ENCODE data around the gene MAP2K3.
"Not testable (repeated sequence)": the region's sequence is repeated elsewhere in the genome, so short reads cannot be mapped to it uniquely, and the experiment has no call there.

Gene MAP2K3

GRCh38 chr17:21305431-21306180, 21.1 kb downstream of the MAP2K3 start:
- FAIRE-seq; DNase-seq (ENCODE audit: extremely low spot score, insufficient read length, low read depth): not testable (repeated sequence)

- FAIRE-seq; DNase-seq (ENCODE audit: extremely low spot score, insufficient read length, low read depth): not testable (repeated sequence)
Measured at GRCh38 chr17:21306611-21307272, 22.2 kb downstream of the MAP2K3 start.

- FAIRE-seq, result not testable (repeated sequence)
Measured at GRCh38 chr17:21307273-21307625, 22.7 kb downstream of the MAP2K3 start.

GRCh38 chr17:21308931-21309381, 24.4 kb downstream of the MAP2K3 start:
- DNase-seq (ENCODE audit: extremely low spot score, insufficient read length, low read depth); FAIRE-seq: not testable (repeated sequence)

More at GRCh38 chr17:21307273-21307625, 22.7 kb downstream of the MAP2K3 start:
- not testable (repeated sequence) for DNase-seq (ENCODE audit: extremely low spot score, insufficient read length, low read depth)

GRCh38 chr17:21310061-21310765, 25.7 kb downstream of the MAP2K3 start:
- DNase-seq (ENCODE audit: extremely low spot score, insufficient read length, low read depth); FAIRE-seq: not testable (repeated sequence)

GRCh38 chr17:21310766-21311602, 26.5 kb downstream of the MAP2K3 start:
- FAIRE-seq; DNase-seq (ENCODE audit: extremely low spot score, insufficient read length, low read depth): not testable (repeated sequence)

DNA sequence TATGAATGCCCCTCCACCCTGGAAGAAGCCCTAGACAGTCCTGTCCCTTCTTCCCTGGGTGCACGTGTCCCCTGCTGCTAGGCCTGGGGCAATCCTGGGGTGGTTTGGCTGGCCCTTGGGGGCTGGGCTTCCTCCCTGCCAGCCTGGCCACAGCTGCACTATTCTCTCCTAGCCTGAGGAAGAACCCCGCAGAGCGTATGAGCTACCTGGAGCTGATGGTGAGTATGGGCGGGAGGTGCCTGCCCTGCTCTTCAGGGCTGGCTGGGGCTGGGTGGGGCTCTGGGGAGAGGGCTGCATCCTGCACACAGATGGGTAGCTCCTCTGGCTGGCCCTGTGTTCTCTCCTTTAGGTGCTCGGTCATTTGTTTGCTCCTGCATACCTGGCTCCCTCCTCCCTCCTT, 28.8 kb downstream of the MAP2K3 start:
- DNase-seq (ENCODE audit: extremely low spot score, insufficient read length, low read depth) (no peak), FAIRE-seq (no peak)

DNA sequence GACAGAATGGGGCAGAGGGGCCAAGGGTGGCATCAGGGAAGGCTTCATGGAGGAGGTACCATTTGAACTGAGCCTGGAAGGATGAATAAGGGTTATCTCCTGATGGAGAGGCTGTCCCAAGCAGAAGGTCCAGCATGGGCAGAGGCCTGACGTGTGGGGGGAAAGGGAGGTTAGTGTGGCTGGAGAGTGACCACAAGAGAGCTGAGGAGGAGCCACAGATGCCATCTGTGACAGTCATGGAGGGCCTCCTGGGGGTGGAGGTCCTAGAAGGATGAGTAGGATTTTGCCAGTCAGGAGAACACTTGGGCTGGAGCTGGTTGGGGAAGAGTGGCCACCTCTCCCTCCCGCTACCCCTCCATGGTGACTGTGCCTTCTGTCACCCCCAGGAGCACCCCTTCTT, 29.2 kb downstream of the MAP2K3 start:
- not testable (repeated sequence) for DNase-seq (ENCODE audit: extremely low spot score, insufficient read length, low read depth); FAIRE-seq

DNA sequence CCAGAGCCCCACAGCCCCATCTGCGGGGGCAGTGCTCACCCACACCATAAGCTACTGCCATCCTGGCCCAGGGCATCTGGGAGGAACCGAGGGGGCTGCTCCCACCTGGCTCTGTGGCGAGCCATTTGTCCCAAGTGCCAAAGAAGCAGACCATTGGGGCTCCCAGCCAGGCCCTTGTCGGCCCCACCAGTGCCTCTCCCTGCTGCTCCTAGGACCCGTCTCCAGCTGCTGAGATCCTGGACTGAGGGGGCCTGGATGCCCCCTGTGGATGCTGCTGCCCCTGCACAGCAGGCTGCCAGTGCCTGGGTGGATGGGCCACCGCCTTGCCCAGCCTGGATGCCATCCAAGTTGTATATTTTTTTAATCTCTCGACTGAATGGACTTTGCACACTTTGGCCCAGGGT, 29.8 kb downstream of the MAP2K3 start:
- not testable (repeated sequence) for DNase-seq (ENCODE audit: extremely low spot score, insufficient read length, low read depth); FAIRE-seq

DNA sequence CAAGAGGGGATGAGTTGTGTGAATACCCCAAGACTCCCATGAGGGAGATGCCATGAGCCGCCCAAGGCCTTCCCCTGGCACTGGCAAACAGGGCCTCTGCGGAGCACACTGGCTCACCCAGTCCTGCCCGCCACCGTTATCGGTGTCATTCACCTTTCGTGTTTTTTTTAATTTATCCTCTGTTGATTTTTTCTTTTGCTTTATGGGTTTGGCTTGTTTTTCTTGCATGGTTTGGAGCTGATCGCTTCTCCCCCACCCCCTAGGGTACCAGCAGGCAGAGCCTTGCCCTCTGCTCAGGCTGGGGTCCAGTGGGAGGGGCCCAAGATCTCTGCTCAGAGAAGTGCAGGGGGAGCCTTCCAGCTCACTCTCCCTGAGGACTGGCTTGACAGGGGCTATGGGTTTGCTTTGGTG, 30.2 kb downstream of the MAP2K3 start:
- not testable (repeated sequence) for FAIRE-seq; DNase-seq (ENCODE audit: extremely low spot score, insufficient read length, low read depth)

- DNase-seq (ENCODE audit: extremely low spot score, insufficient read length, low read depth); FAIRE-seq: not testable (repeated sequence)
Measured at GRCh38 chr17:21315246-21316000, 30.9 kb downstream of the MAP2K3 start.

DNA sequence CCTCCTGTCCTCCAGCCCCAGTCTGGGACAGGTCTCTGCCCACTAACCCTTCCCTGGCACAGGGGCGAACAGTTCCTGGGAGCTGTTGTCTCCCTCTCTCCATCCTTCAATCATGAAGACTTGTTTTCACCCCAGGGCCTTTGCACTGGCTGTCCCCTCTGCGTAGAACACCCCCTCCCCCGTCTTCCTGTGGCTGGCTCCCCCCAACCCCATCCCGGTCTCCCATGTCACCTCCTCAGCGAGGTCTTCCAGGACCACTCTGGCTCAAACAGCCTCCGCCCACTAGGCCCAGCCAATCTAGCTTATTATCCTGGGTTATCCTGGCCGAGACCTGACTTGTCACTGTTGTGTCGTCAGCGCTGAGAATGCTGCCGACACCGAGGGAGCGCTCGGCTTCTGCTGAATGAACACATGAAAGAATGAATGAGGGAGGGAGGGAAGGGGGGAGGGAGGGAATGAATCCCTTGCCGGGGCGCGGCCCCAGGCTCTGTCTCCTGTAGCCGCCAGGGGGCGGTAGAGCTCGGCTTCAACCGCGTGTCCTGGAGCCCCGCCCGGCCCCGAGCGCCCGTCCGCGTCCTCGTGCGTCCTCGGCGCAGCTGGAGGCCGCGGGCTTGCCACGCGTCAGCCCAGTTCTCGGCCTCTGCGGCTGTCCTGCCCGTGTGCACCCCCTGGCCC, 31.8 kb downstream of the MAP2K3 start:
- peak; percentile 70 for FAIRE-seq
- DNase-seq (ENCODE audit: extremely low spot score, insufficient read length, low read depth), result not testable (repeated sequence)

GRCh38 chr17:21316887-21317500, 32.5 kb downstream of the MAP2K3 start:
- DNase-seq (ENCODE audit: extremely low spot score, insufficient read length, low read depth); FAIRE-seq: not testable (repeated sequence)

DNA sequence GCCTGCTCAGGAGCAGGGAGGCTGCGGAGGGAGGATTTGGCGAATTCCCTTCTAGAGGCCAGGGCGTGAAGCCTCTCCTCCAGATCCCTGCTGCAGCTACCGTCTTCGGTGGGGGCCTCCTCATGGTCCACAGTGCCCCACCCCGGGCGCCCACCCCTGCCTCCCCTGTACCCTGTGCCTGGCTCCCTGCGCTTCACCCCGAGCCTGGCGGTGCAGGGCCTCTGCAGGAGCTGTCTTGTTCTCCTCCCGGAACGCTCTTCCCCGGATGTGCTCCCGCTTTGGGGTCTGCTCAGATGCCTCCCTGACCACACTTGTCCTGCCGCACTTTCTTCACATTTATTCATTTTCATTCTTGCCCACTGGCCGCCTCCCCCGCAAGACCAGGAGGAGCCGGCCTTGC, 33.3 kb downstream of the MAP2K3 start:
- FAIRE-seq; DNase-seq (ENCODE audit: extremely low spot score, insufficient read length, low read depth): not testable (repeated sequence)

- DNase-seq (ENCODE audit: extremely low spot score, insufficient read length, low read depth) (no peak), FAIRE-seq (no peak)
Measured at GRCh38 chr17:21318439-21318838, 33.9 kb downstream of the MAP2K3 start.

GRCh38 chr17:21318856-21319255, 34.3 kb downstream of the MAP2K3 start:
- not testable (repeated sequence) for FAIRE-seq; DNase-seq (ENCODE audit: extremely low spot score, insufficient read length, low read depth)

GRCh38 chr17:21319256-21319655, 34.7 kb downstream of the MAP2K3 start:
- FAIRE-seq; DNase-seq (ENCODE audit: extremely low spot score, insufficient read length, low read depth): not testable (repeated sequence)

All from GM18507 (cell line).